Mesothelial cell of epicardium (in vitro differentiated cells): ENCODE results near the gene PPA2. TPM values are rescaled to one million over a fixed set of nuclear protein-coding genes. Genes with fewer than 3 reads are reported as not detected.

Experiments
- DNase-seq, 2 experiments: peaks; one replicate each; pipeline ENCODE4 v3.0.0; 2021; ENCODE audit warnings: low spot score in 2 of 2; ENCODE audit not compliant: unreplicated experiment in 2 of 2
- H3K27ac Mint-ChIP-seq: 2 replicates; pipeline ENCODE4 v1.8.0; 2021; ENCODE audit warnings: mixed read lengths
- H3K27me3 Mint-ChIP-seq: 2 replicates; pipeline ENCODE4 v1.8.0; 2021; ENCODE audit warnings: low read depth, mixed read lengths
- H3K36me3 Mint-ChIP-seq: 2 replicates; pipeline ENCODE4 v1.8.0; 2021; ENCODE audit warnings: mixed read lengths
- H3K4me1 Mint-ChIP-seq: 2 replicates; pipeline ENCODE4 v1.8.0; 2021; ENCODE audit warnings: mixed read lengths
- H3K4me3 Mint-ChIP-seq: 2 replicates; pipeline ENCODE4 v1.8.0; 2021; ENCODE audit warnings: mild to moderate bottlenecking, moderate library complexity, mixed read lengths
- H3K9me3 Mint-ChIP-seq: 2 replicates; pipeline ENCODE4 v1.8.0; 2021; ENCODE audit warnings: mixed read lengths
- total RNA-seq: library from RNA; stranded (reverse); gene quantifications from 3 replicates; pipeline ENCODE4 v1.2.1, GENCODE V29; 2021
- TF ChIP-seq, protein P1 (sequence below): fragments of 200-600 bp; sonication (generic); IDR thresholded peaks from one replicate; pipeline ENCODE4 v1.5.0; 2021; ENCODE audit warnings: antibody characterized with exemption; ENCODE audit not compliant: unreplicated experiment

PPA2 gene
- total RNA-seq, 1 donor from 2014 or later = 91.2 TPM

- Mint-ChIP-seq H3K4me3 (no peak overlapping the region), H3K9me3 (no peaks in the 10 kb centered on the region), H3K4me1 (no peaks in the 10 kb centered on the region), H3K27me3 (no peaks in the 10 kb centered on the region), H3K27ac (no peak overlapping the region), H3K36me3 (peaks cover 40% of the 10 kb centered on the region)
- TF ChIP-seq, protein P1, sequence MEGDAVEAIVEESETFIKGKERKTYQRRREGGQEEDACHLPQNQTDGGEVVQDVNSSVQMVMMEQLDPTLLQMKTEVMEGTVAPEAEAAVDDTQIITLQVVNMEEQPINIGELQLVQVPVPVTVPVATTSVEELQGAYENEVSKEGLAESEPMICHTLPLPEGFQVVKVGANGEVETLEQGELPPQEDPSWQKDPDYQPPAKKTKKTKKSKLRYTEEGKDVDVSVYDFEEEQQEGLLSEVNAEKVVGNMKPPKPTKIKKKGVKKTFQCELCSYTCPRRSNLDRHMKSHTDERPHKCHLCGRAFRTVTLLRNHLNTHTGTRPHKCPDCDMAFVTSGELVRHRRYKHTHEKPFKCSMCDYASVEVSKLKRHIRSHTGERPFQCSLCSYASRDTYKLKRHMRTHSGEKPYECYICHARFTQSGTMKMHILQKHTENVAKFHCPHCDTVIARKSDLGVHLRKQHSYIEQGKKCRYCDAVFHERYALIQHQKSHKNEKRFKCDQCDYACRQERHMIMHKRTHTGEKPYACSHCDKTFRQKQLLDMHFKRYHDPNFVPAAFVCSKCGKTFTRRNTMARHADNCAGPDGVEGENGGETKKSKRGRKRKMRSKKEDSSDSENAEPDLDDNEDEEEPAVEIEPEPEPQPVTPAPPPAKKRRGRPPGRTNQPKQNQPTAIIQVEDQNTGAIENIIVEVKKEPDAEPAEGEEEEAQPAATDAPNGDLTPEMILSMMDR = no peak
- DNase-seq = no peak
Measured at GRCh38 chr4:105458001-105458400, 15.9 kb downstream of the PPA2 start.

GRCh38 chr4:105455998-105456397 lies 17.9 kb downstream of the PPA2 start:
- no peak for DNase-seq
- H3K4me1 Mint-ChIP-seq = no peaks in the 10 kb centered on the region
- H3K4me3 Mint-ChIP-seq = no peak overlapping the region
- H3K27ac Mint-ChIP-seq = no peak overlapping the region
- H3K27me3 Mint-ChIP-seq = no peaks in the 10 kb centered on the region
- TF ChIP-seq, protein P1 = no peak
- H3K36me3 Mint-ChIP-seq = peaks cover 33% of the 10 kb centered on the region
- H3K9me3 Mint-ChIP-seq = no peaks in the 10 kb centered on the region

DNA sequence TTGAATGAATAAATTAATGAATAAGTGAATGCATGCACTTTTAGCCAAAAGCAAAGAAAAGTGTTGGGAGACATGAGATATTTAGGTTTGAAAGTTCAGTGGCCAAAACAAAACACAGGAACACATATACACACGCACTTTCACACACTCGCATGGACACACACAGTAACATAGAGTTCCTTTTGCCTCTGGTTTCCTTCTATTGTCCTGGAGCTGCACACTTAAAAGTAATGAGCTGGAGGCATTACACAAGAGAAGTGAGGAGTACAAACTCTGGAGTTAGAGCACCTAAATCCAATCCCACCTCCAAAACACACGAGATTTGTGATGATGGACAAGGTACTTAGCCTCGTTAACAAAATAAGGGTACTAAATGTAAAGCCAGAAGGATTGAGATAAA lies 18.7 kb downstream of the PPA2 start:
- Mint-ChIP-seq H3K4me1 (no peaks in the 10 kb centered on the region), H3K27ac (no peak overlapping the region), H3K4me3 (no peak overlapping the region), H3K9me3 (no peaks in the 10 kb centered on the region), H3K27me3 (no peaks in the 10 kb centered on the region), H3K36me3 (peaks cover 32% of the 10 kb centered on the region)
- no peak for DNase-seq
- TF ChIP-seq, protein P1 = no peak

- Mint-ChIP-seq H3K27ac (no peak overlapping the region), H3K9me3 (peaks cover 3% of the 10 kb centered on the region), H3K4me1 (no peaks in the 10 kb centered on the region), H3K4me3 (no peak overlapping the region), H3K36me3 (peaks cover 34% of the 10 kb centered on the region), H3K27me3 (no peaks in the 10 kb centered on the region)
- no peak for DNase-seq
- TF ChIP-seq, protein P1 = no peak
Measured at GRCh38 chr4:105453550-105454205, 20.2 kb downstream of the PPA2 start.

- H3K27ac Mint-ChIP-seq = no peak overlapping the region
- DNase-seq = no peak
- peaks cover 3% of the 10 kb centered on the region for H3K9me3 Mint-ChIP-seq
- peaks cover 32% of the 10 kb centered on the region for H3K36me3 Mint-ChIP-seq
- TF ChIP-seq, protein P1 = no peak
- H3K4me3 Mint-ChIP-seq = no peak overlapping the region
- H3K27me3 Mint-ChIP-seq = no peaks in the 10 kb centered on the region
- H3K4me1 Mint-ChIP-seq = no peaks in the 10 kb centered on the region
Measured at GRCh38 chr4:105451346-105451745, 22.5 kb downstream of the PPA2 start.
